ENCODE results near the gene TBC1D24. TPM values are rescaled to one million over a fixed set of nuclear protein-coding genes. Genes with fewer than 3 reads are reported as not detected.

The TBC1D24 gene
- total RNA-seq, 1 experiment from 2014 or later: 24.6 TPM

- TF ChIP-seq ZBTB33 (IDR thresholded peaks at IDR 0.05; ENCODE audit: extremely low read depth, insufficient replicate concordance, low read length) (no peak), ZFX (IDR thresholded peaks at IDR 0.05) (no peak)
These were observed 2.5 kb upstream of the TBC1D24 start (continued) for GRCh38 chr16:2472488-2472864.

GRCh38 chr16:2472885-2473445 lies 2.0 kb upstream of the TBC1D24 start:
- no peak overlapping the region for H2AFZ ChIP-seq (ENCODE audit: low read depth, low read length, poor library complexity, severe bottlenecking)
- POLR2A ChIA-PET: no interaction called here
- H3K4me2 ChIP-seq (ENCODE audit: low read length): peak overlapping the region; percentile 99
- intact Hi-C loops (cut with micrococcal nuclease): no loop called here
- peaks cover 33 to 60% of the 10 kb centered on the region in 2 experiments for H3K4me1 ChIP-seq (ENCODE audit: control insufficient read depth in 1 of 2, insufficient read depth in 2 of 2, low read length in 2 of 2)
- no peak for DNase-seq (ENCODE audit: low read depth, low spot score)
- TF ChIP-seq SP1 (IDR thresholded peaks at IDR 0.05; ENCODE audit: low read depth): no peak
- no peak for TF ChIP-seq EZH2phosphoT487 (IDR thresholded peaks at IDR 0.05; ENCODE audit: borderline replicate concordance)
- TF ChIP-seq TCF7L2 (IDR thresholded peaks at IDR 0.05; ENCODE audit: borderline replicate concordance, extremely low read depth, insufficient read depth, insufficient read length): no peak
- no peak for TF ChIP-seq ZNF274 (IDR thresholded peaks at IDR 0.05; ENCODE audit: low read depth, low read length)
- no peak for TF ChIP-seq EGR1 (IDR thresholded peaks at IDR 0.05; ENCODE audit: low read depth)
- no peak for TF ChIP-seq JUND (IDR thresholded peaks at IDR 0.05)
- no peak for TF ChIP-seq CBX3 (IDR thresholded peaks at IDR 0.05; ENCODE audit: low read depth)
- TF ChIP-seq YY1 (IDR thresholded peaks at IDR 0.05; ENCODE audit: extremely low read depth, insufficient replicate concordance, low read depth, low read length): no peak
- TF ChIP-seq RAD21 (IDR thresholded peaks at IDR 0.05; ENCODE audit: low read depth): no peak
- no peak for TF ChIP-seq ZBTB33 (IDR thresholded peaks at IDR 0.05; ENCODE audit: extremely low read depth, insufficient replicate concordance, low read length)
- no peak for TF ChIP-seq ELF1 (IDR thresholded peaks at IDR 0.05; ENCODE audit: borderline replicate concordance, low read depth)
- TF ChIP-seq POLR2AphosphoS5 (IDR thresholded peaks at IDR 0.05; ENCODE audit: low read depth, low read length): no peak
- no peak for TF ChIP-seq ZFX (IDR thresholded peaks at IDR 0.05)
- TF ChIP-seq POLR2A (IDR thresholded peaks at IDR 0.05; ENCODE audit: borderline replicate concordance, extremely low read depth, insufficient read depth, insufficient read length): no peak
- TF ChIP-seq FOSL1 (IDR thresholded peaks at IDR 0.05; ENCODE audit: low read depth): no peak
- peak overlapping the region; percentile 97; the same call in 1 of the 2 replicates for H3K27ac ChIP-seq (ENCODE audit: low read depth, low read length)
- no peaks in the 10 kb centered on the region for H3K9me3 ChIP-seq (ENCODE audit: control insufficient read depth in 1 of 2, insufficient read depth in 1 of 2, low read depth in 1 of 2, low read length in 2 of 2)
- CTCF ChIA-PET: no interaction called here
- BruUV-seq (replicated peaks): no TSS peak
- no peaks in the 10 kb centered on the region for H3K9me2 ChIP-seq (ENCODE audit: insufficient read depth)
- H3K4me3 ChIP-seq (replicated peaks in 1 of 2; ENCODE audit: low read depth in 1 of 2, low read length in 2 of 2): peak overlapping the region; percentile 34 to 87; a peak in 3 of 4 replicates
- RAD21 ChIA-PET (ENCODE audit: low non-redundant PET in 1 of 2, low total read pairs in 2 of 2, uncharacterized antibody in 2 of 2, unreplicated experiment in 2 of 2): no interaction called here
- H3K36me3 ChIP-seq (ENCODE audit: control insufficient read depth in 1 of 2, insufficient read depth in 2 of 2, low read length in 2 of 2): no peaks in the 10 kb centered on the region
- H3K79me2 ChIP-seq (ENCODE audit: insufficient read depth, low read length): peaks cover 25% of the 10 kb centered on the region; the same call in 1 of the 2 replicates
- ATAC-seq: no peak
- H3K9ac ChIP-seq (ENCODE audit: low read length): peak overlapping the region; percentile 95
- no peaks in the 10 kb centered on the region for H3K27me3 ChIP-seq (ENCODE audit: insufficient read depth, low read length)
- no peaks in the 10 kb centered on the region for H4K20me1 ChIP-seq (ENCODE audit: insufficient read depth)
